GM21619 (cell line): ENCODE data around the gene FILIP1L.

Experiments
- ATAC-seq: cut with Tn5 transposase; IDR thresholded peaks from one replicate; pipeline ENCODE4 v1.9.1; 2021; ENCODE audit not compliant: unreplicated experiment

The FILIP1L gene

GRCh38 chr3:100019719-100020118 is 94.6 kb downstream of the FILIP1L start:
- no peak for ATAC-seq

- ATAC-seq, result no peak
These were observed 95.5 kb downstream of the FILIP1L start for GRCh38 chr3:100018806-100019205.

- no peak for ATAC-seq
These were observed 104.2 kb downstream of the FILIP1L start for GRCh38 chr3:100010087-100010417.

- ATAC-seq, result no peak
These were observed 104.8 kb downstream of the FILIP1L start for GRCh38 chr3:100009276-100010086.

GRCh38 chr3:100008081-100008698 is 106.1 kb downstream of the FILIP1L start:
- ATAC-seq, result no peak

- ATAC-seq, result no peak
These were observed 107.0 kb downstream of the FILIP1L start for GRCh38 chr3:100007313-100007712.

- ATAC-seq, result no peak
These were observed 107.6 kb downstream of the FILIP1L start for GRCh38 chr3:100006570-100007271.

- ATAC-seq, result no peak
These were observed 108.5 kb downstream of the FILIP1L start for GRCh38 chr3:100005665-100006393.

- no peak for ATAC-seq
These were observed 109.4 kb downstream of the FILIP1L start for GRCh38 chr3:100004931-100005330.

GRCh38 chr3:100003609-100004503 is 110.4 kb downstream of the FILIP1L start:
- ATAC-seq, result no peak

GRCh38 chr3:100002599-100003350 is 111.5 kb downstream of the FILIP1L start:
- ATAC-seq, result no peak

- ATAC-seq, result no peak
These were observed 112.6 kb downstream of the FILIP1L start for GRCh38 chr3:100001526-100002270.

GRCh38 chr3:100001083-100001482 is 113.2 kb downstream of the FILIP1L start:
- ATAC-seq, result no peak

- no peak for ATAC-seq
These were observed 114.8 kb downstream of the FILIP1L start for GRCh38 chr3:99999536-99999935.

GRCh38 chr3:99997293-99997692 is 117.0 kb downstream of the FILIP1L start:
- ATAC-seq, result no peak

- no peak for ATAC-seq
These were observed 124.1 kb downstream of the FILIP1L start for GRCh38 chr3:99990179-99990578.

- ATAC-seq, result no peak
These were observed 129.6 kb downstream of the FILIP1L start for GRCh38 chr3:99984668-99985067.

GRCh38 chr3:99984139-99984538 is 130.2 kb downstream of the FILIP1L start:
- no peak for ATAC-seq

- no peak for ATAC-seq
These were observed 131.7 kb downstream of the FILIP1L start for GRCh38 chr3:99982650-99983049.
